ENCODE data around the gene IFNA16. TPM values are rescaled to one million over a fixed set of nuclear protein-coding genes. Genes with fewer than 3 reads are reported as not detected.

Gene IFNA16
- total RNA-seq, 2 experiments from 2014 or later, result not detected

Other genes with a start within 250 kb of the IFNA16 start
- 1 to 10 TPM; 5.9 to 6.5 TPM for gene HACD4, start 185.7 kb downstream of the IFNA16 start, total RNA-seq
- gene IFNB1, start 139.4 kb downstream of the IFNA16 start, total RNA-seq, result not detected
- gene IFNW1, start 75.5 kb downstream of the IFNA16 start, total RNA-seq, result not detected
- not detected for gene IFNA21, start 50.7 kb downstream of the IFNA16 start, total RNA-seq
- not detected for gene IFNA4, start 29.7 kb downstream of the IFNA16 start, total RNA-seq
- not detected for gene IFNA7, start 15.1 kb downstream of the IFNA16 start, total RNA-seq
- not detected for gene IFNA10, start 10.2 kb downstream of the IFNA16 start, total RNA-seq
- gene IFNA17, start 10.9 kb upstream of the IFNA16 start, total RNA-seq, result not detected
- not detected for gene IFNA14, start 22.7 kb upstream of the IFNA16 start, total RNA-seq
- gene IFNA5, start 88.0 kb upstream of the IFNA16 start, total RNA-seq, result not detected
- 10 to 100 TPM; 11.9 to 12.0 TPM for gene KLHL9, start 118.1 kb upstream of the IFNA16 start, total RNA-seq
- not detected for gene IFNA6, start 133.6 kb upstream of the IFNA16 start, total RNA-seq
- not detected for gene IFNA13, start 150.7 kb upstream of the IFNA16 start, total RNA-seq
- gene IFNA2, start 168.1 kb upstream of the IFNA16 start, total RNA-seq, result not detected
- not detected for gene IFNA8, start 191.8 kb upstream of the IFNA16 start, total RNA-seq
- not detected for gene IFNA1, start 223.1 kb upstream of the IFNA16 start, total RNA-seq

Data from CD4-positive, alpha-beta T cell (primary cell).